GM19372 (cell line): ENCODE measurements around the gene WDR1.

Experiments used
- ATAC-seq: cut with Tn5 transposase; IDR thresholded peaks from one replicate; pipeline ENCODE4 v1.9.1; 2021; ENCODE audit warnings: mild to moderate bottlenecking, low read depth, moderate library complexity; ENCODE audit not compliant: unreplicated experiment

Gene WDR1, protein sequence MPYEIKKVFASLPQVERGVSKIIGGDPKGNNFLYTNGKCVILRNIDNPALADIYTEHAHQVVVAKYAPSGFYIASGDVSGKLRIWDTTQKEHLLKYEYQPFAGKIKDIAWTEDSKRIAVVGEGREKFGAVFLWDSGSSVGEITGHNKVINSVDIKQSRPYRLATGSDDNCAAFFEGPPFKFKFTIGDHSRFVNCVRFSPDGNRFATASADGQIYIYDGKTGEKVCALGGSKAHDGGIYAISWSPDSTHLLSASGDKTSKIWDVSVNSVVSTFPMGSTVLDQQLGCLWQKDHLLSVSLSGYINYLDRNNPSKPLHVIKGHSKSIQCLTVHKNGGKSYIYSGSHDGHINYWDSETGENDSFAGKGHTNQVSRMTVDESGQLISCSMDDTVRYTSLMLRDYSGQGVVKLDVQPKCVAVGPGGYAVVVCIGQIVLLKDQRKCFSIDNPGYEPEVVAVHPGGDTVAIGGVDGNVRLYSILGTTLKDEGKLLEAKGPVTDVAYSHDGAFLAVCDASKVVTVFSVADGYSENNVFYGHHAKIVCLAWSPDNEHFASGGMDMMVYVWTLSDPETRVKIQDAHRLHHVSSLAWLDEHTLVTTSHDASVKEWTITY

DNA sequence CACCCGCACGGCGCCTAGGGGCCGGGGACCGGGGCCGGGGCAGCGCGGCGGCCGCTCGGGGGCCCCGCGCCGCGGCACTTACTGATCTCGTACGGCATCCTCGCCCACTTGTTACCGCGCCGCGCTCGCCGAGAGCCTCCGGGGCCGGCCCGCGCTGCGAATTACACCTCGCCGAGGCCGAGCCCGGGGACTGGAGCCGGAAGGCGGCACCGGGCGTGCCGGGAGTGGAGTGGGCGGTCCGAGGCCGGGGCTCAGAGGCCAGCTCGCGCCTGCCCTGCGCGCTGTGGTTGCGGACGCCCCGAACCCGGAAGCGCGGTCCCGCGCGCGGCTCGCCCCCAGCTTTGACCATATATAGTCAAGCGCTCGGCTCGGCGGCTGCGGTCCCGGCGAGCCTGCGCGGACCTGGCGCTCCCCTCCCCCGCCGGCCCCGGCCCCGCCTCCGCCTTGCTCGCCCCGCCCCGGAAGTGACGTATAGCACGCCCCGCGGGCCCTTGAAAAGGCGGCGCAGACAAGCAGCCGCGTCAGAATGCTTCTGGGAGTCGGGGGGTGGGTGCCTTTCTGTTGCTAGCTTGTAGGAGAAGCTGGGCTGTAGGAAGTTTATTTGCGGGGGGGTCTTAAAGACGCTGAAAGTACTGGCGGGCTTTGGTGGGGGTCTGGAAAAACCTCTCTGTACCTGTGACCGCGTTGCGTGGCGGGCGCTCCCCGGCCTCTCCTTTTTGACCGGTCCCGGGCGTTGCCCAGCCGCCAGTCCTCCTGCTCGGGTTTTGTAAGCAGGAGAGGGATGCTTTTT, at the start of gene WDR1:
Gene WDR1 (minus strand): TSS at position 231 of the 790 bp plus-strand sequence. CDS start 133 bp downstream, at position 98.
- peak; percentile 86 for ATAC-seq

DNA sequence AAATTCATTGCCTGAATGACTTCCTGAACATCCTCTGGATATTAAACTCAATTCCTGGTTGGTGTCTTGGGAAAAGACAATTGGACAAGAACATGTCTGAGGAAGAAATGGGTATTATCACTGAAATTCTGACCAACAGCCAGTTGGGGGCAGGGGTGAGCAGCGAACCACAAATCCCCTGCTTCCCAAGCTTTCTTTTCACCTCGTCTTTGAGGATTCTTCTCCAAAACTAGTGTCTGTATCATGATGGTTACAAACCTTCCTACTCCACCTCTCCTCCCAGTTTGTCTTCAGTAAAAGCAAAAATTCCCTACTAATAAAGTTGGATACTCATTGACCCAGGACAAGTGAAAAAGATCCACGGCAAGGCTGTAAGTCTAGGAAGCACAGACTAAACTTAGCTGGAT, 48.3 kb upstream of the WDR1 start:
- ATAC-seq: no peak

DNA sequence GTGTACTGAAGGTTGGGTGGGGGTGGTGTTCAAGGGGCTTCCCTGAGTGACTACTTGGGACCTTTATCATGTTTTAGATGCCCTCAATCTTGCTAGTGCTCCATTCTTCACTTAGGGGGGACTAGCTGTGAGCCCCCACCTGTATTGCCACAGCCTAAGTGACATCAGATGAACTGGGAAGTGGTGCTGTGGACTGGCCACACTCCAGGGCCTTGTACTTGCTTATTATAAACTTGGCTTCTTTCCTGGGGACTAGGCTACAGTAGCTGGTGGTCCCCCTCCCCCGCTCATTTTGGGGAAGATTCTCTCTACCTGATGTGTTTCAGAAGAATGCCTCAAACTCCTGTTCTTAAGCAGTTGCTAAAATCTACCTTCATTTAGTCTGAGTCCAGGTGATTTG, 46.7 kb upstream of the WDR1 start:
- ATAC-seq: no peak

DNA sequence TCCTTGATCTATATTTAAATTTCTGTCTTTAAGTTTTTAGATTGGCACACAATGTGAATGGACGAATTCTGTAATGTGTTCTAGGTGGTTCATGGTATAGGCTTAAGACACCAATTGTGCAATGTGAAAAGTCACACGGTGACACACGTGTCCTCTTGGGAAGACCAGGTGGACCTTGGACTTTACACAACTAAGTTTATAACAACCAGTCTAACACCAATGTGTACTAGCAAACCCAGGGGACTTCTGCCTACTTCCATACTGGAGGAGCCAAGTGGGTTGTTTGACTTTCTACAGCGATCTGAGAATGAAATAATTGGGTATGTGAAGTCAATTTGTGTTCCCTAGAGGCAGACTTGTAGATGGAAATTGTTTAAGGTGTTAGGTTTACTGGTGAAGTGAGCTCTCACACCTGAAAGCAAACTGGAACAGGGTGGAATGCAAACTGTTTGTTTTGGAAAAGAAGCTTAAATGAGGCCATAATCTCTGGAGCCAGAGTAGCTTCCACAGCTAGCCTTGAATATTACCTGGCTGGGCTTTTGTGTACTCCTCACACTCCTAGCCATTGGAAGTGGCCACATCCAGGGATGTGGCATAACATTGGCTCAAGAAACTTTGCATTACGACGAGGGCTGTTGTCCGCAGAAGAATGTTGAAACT, 45.9 kb upstream of the WDR1 start:
- ATAC-seq: no peak

- ATAC-seq: no peak
Measured at GRCh38 chr4:10161840-10162239, 45.2 kb upstream of the WDR1 start.

- no peak for ATAC-seq
Measured at GRCh38 chr4:10161146-10161545, 44.5 kb upstream of the WDR1 start.

DNA sequence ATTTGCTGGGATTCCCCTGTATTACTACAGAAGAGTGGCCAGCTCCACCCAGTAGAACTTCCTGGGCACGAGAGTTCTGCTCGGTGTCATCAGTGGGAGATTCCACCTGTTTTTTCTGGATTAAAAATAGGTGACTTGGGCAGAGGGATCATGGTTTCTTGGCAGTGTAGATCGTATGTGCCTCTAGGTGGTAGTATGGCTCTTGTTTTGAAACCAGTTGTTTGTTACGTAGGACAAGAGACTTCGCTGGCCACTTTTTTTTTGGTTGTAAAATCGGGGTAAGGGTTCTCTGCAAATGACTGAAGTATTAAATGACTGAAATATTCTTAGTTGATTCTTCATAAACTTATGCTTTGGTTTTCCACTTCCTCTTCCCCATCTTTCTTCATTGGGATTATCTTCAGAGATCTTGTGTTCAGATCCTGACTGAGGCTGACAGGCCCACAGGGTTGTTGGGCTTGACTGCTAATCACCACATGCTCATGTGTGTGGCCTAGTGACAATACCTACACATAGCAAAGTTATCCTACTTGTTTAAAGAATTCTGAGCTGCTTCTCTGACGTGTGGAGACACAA, 43.8 kb upstream of the WDR1 start:
- no peak for ATAC-seq

- no peak for ATAC-seq
Measured at GRCh38 chr4:10159671-10160070, 43.1 kb upstream of the WDR1 start.

GRCh38 chr4:10158333-10158942, 41.8 kb upstream of the WDR1 start:
- ATAC-seq: no peak

DNA sequence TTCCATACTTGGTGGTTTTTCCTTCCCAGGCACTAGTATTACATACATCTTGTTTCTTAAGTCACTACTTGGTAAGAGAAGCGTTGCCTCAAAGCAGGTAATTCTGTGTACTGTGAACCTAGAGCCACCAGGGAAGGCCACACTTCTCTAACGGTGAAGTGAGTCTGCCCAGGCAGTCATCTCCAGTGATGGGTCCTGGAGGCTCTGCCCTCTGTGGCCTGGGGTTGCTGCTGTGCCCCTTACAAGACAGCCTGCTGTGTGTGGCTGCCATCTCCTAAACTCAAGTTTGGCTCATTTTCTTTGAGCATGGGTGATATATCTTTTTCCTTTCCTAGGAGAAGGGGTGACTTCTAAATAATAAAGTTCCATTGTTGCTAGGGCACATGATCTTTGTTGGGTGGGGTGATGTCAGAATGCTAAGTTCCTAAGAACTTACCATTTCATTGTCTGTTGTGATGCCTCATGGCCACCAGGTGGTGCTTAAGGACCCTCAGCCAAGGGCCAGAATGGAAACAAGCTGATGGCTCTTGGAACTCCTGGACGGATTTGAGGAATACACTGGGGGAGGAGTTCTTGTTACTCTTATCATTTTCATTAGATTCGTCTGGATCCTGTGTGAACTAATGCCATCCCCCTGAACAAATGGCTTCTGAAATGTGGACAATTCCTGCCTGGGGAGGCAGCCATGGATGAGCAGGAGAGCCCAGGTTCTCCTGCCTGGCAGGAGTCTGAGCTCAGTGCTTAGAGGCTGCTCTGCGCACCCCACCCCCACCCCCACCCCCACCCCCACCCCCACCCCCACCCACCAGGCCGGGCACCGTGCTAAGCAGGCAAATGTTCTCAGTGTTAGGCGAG, 41.1 kb upstream of the WDR1 start:
- ATAC-seq: peak; percentile 75

- ATAC-seq: no peak
Measured at GRCh38 chr4:10154241-10154640, 37.6 kb upstream of the WDR1 start.

DNA sequence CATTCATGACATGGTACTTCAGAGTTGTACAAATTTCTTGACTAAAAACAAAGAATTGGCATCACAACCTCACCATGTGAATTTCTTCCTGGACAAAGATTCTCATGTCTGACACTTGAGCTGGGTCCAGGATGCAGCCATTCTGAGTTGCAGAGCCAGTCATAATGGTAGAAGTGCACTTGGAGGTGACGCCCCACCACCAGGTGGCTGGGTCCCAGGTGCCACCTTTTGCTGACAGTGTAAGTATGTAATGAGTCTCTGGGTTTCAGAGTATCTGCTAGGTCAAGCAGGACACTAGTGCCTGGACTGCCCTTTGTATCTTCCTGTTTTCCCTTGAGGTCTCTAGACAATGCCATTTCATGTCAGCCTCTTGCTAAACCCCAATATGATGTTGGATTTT, 36.6 kb upstream of the WDR1 start:
- ATAC-seq: no peak

GRCh38 chr4:10151182-10151581, 34.6 kb upstream of the WDR1 start:
- no peak for ATAC-seq

GRCh38 chr4:10144966-10145365, 28.4 kb upstream of the WDR1 start:
- ATAC-seq: no peak

- no peak for ATAC-seq
Measured at GRCh38 chr4:10144479-10144878, 27.9 kb upstream of the WDR1 start.

DNA sequence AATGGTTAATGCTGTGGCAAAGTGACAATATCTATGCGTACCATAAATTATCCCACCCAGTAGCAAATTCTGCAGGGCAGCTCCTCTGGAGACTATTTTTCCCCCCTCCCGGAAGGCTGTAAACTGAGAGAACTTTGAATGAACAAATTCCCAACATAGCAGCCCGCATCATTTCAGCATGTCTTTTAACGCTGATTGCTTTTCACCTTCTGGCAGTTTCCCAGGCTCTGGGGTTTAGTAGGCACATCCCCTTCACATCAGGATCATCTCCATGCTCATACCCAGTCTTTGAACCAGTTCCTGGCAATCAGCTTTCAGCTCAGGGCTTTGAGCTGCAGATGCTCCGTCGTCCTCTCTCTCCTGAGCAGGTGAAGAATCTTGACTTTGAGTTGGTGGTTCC, 26.6 kb upstream of the WDR1 start:
- ATAC-seq: no peak

DNA sequence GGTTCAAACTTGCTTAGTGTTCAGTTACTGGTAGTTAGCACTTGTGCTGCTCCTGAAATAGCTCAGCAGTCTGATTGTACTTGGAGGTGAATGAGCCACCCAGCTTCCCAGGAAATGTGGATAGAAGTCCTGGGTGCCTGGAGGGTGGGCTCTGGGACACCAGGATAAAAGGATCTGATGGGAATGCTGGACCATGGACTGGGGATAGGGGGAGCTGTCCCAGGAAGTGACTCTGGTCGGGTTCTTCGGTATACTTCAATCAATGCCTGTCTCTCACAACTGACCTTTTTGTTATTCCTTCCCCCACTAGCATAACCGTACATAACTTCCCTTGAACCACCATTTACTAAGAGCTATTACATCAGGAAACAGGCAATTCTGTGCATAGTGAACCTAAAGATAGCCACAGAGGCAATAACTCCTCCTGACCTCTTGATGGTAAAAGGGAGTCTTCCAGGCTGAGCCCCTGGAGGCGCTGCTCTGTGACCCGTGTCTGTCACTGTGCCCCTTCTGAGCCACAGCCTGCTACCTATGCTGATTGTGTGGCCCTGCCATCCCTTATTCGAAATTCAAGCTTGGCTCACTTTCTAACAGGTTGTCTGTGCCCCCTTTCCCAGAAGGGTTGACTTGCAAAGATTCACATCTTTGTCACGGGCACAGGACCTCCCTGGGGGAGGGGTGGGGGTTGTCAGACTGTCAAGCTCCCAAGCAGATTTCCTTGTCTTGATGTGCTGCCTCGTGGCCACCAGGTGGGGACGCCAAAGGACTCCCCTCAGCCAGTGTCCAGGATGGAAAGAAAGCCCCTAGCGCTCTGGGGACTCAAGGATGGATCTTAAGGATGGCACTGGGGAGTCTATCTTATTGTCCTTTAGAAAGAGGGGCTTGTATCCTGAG, 24.5 kb upstream of the WDR1 start:
- no peak for ATAC-seq

DNA sequence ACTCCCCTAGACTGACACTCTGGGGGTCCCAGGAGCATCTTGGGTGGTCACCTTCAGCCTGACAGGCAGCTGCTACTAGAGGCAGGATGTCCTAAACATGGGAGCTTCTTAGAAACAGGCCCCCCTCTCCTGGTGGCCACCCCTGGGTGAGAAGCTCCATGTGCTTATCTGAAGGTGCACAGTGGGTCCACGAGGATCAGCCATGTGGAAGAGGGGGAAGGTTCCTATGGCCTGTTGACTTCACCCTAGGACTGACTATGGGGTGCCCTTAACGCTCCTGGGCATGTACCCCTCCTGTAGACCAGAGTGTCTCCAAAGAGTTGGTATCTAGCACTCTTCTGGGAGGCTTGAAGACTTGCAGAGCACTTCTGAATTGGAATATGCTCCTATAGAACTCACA, 22.9 kb upstream of the WDR1 start:
- no peak for ATAC-seq
